Endothelial cell of umbilical vein (primary cell): ENCODE data around the gene TLCD2.

Experiments
- EZH2 ChIP-seq: IDR thresholded peaks from 2 replicates; pipeline ENCODE4 v1.6.1; 2012; ENCODE audit warnings: borderline replicate concordance, low read depth, mild to moderate bottlenecking, moderate library complexity, low read length, inconsistent platforms; ENCODE audit not compliant: severe bottlenecking
- POLR2A ChIP-seq: IDR thresholded peaks from 2 replicates; pipeline ENCODE4 v1.6.1; 2012; ENCODE audit warnings: low read depth, mild to moderate bottlenecking, control low read depth, low read length
- POLR2AphosphoS5 ChIP-seq: IDR thresholded peaks from 2 replicates; pipeline ENCODE4 v1.6.1; 2012; ENCODE audit warnings: low read depth, mild to moderate bottlenecking, control low read depth, low read length, moderate library complexity; ENCODE audit not compliant: insufficient read depth
- TF ChIP-seq, protein P1 (sequence below), 2 donors: IDR thresholded peaks; 1 replicate in 1 of 2; 2 replicates in 1 of 2; pipeline ENCODE4 v1.5.1; 2011; ENCODE audit warnings: low read length in 2 of 2, mild to moderate bottlenecking in 2 of 2, moderate library complexity in 2 of 2, control low read depth in 1 of 2, inconsistent platforms in 1 of 2, low read depth in 1 of 2; ENCODE audit not compliant: insufficient read depth in 1 of 2; ENCODE audit errors: extremely low read depth in 1 of 2

DNA sequence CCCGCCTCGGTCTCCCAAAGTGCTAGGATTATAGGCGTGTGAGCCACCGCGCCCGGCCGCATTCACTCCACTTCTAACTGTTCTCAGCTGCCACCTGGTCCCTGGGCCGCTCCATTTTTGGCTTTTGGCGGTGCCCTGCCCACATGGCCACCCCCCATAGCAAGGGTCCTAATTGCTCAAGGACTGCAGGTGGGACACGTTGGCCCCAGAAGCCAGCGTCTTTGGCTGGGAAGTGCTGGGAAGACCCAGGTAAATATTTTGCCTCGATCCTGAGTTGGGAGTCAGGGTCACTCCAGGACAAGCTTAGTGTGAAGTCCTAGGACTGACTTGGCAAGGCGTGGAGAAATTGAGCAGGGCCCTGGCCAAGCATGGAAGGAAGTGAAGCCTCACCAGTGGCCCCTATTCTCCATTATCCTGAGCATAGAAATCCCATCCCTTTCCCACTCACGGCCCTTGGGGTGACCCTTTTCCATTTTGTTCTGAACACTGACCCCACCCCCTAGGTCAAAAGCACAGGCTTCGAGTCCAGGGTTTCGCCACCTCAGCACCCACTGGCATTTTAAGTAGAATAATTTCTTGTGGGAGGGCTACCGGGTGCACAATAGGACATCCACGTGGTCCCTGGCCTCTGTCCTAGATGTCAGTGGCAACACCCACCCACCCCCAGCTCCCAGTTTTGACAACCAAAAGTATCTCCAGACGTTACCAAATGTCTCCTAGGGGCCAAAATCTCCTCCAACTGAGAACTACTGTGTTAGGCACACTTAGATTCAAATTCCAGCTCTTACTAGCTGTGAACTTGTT lies 8.4 kb upstream of the TLCD2 start:
- TF ChIP-seq POLR2AphosphoS5 (no peak), EZH2 (no peak), POLR2A (no peak)
- TF ChIP-seq, protein P1, sequence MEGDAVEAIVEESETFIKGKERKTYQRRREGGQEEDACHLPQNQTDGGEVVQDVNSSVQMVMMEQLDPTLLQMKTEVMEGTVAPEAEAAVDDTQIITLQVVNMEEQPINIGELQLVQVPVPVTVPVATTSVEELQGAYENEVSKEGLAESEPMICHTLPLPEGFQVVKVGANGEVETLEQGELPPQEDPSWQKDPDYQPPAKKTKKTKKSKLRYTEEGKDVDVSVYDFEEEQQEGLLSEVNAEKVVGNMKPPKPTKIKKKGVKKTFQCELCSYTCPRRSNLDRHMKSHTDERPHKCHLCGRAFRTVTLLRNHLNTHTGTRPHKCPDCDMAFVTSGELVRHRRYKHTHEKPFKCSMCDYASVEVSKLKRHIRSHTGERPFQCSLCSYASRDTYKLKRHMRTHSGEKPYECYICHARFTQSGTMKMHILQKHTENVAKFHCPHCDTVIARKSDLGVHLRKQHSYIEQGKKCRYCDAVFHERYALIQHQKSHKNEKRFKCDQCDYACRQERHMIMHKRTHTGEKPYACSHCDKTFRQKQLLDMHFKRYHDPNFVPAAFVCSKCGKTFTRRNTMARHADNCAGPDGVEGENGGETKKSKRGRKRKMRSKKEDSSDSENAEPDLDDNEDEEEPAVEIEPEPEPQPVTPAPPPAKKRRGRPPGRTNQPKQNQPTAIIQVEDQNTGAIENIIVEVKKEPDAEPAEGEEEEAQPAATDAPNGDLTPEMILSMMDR (IDR thresholded peaks at IDR 0.05; ENCODE audit: extremely low read depth in 1 of 2, insufficient read depth in 1 of 2, low read depth in 1 of 2, low read length in 2 of 2): no peak
